Heart left ventricle (tissue), 16 donors: ENCODE results near the gene PHAF1. TPM values are rescaled to one million over a fixed set of nuclear protein-coding genes. Genes with fewer than 3 reads are reported as not detected.

Source experiments
- ATAC-seq, 4 donors: fragments of 200-7000 bp; cut with Tn5 transposase; one replicate each; pipeline ENCODE4 v1.9.1; 2020 to 2022; ENCODE audit warnings: moderate library complexity in 4 of 4, mild to moderate bottlenecking in 3 of 4, moderate number of reproducible peaks in 1 of 4
- DNase-seq, 5 donors: peaks; one replicate each; pipeline ENCODE4 v3.0.0-alpha.2; 2020
- H3K27ac ChIP-seq, 12 donors: fragments of 200-600 bp; sonication (generic) in 4 of 12; one replicate each; pipeline versions ENCODE4 v1.5.0 to v1.8.0; 2016 to 2022; ENCODE audit warnings: mild to moderate bottlenecking in 2 of 12
- H3K27me3 ChIP-seq, 9 donors: fragments of 200-600 bp; sonication (generic) in 2 of 9; one replicate each; pipeline versions ENCODE4 v1.5.1 to v1.8.0; 2016 to 2022; ENCODE audit warnings: mild to moderate bottlenecking in 3 of 9
- H3K36me3 ChIP-seq, 9 donors: fragments of 200-600 bp; sonication (generic) in 2 of 9; one replicate each; pipeline versions ENCODE4 v1.5.0 to v1.8.0; 2018 to 2022; ENCODE audit warnings: mild to moderate bottlenecking in 2 of 9
- H3K4me1 ChIP-seq, 12 donors: fragments of 200-600 bp; sonication (generic) in 4 of 12; one replicate each; pipeline versions ENCODE4 v1.5.0 to v1.8.0; 2016 to 2022; ENCODE audit warnings: mild to moderate bottlenecking in 3 of 12
- H3K4me3 ChIP-seq, 12 donors: fragments of 200-600 bp; sonication (generic) in 4 of 12; one replicate each; pipeline versions ENCODE4 v1.5.0 to v1.8.0; 2017 to 2022; ENCODE audit warnings: mild to moderate bottlenecking in 9 of 12, moderate library complexity in 4 of 12
- H3K9me3 ChIP-seq, 12 donors: fragments of 200-600 bp; sonication (generic) in 4 of 12; one replicate each; pipeline versions ENCODE4 v1.5.0 to v1.8.0; 2016 to 2022; ENCODE audit warnings: mild to moderate bottlenecking in 1 of 12
- POLR2A ChIP-seq, 2 donors: fragments of 450-650 bp; IDR thresholded peaks; one replicate each; pipeline ENCODE4 v1.6.1; 2017; ENCODE audit warnings: antibody characterized with exemption in 2 of 2, mild to moderate bottlenecking in 2 of 2, moderate library complexity in 2 of 2
- WGBS, 4 donors: extraction: QIAGEN DNeasy Blood & Tissue Kit in 2 of 4; methylation state at CpG; one replicate each; pipeline versions ENCODE4 v1.1.5 to v1.1.7; 2013 to 2018; 5-methylcytosine and 5-hydroxymethylcytosine counted together
- intact Hi-C, 10 donors: fragments of 100-400 bp; cut with DNase I; formaldehyde crosslinking; loops; one replicate each; pipeline versions ENCODE4 v1.11.1 to v1.14.2; 2022
- polyA plus RNA-seq, 2 donors: library from polyadenylated mRNA; stranded (reverse); fragments of 200-250 nt; gene quantifications; one replicate each; pipeline ENCODE4 v1.2.3, GENCODE V29; 2013
- total RNA-seq, 9 donors: library from RNA; depleted of rRNA in 2 of 9; stranded (reverse); fragments of >200 nt in 2 of 9; fragmentation: NEBNext Ultra II Directional in 3 of 9; extraction: Animal tissue kit (Norgen Biotek cat#: 25700) in 3 of 9; gene quantifications; one replicate each; pipeline versions ENCODE4 v1.1.0 to v1.2.4, GENCODE V29; 2016 to 2023
- TF ChIP-seq, protein P1 (sequence below), 12 donors: fragments of 200-600 bp; sonication (generic) in 4 of 12; IDR thresholded peaks; one replicate each; pipeline versions ENCODE4 v1.5.0 to v1.8.0; 2018 to 2022; ENCODE audit warnings: antibody characterized with exemption in 12 of 12, mild to moderate bottlenecking in 5 of 12
- donor health status: ischemic (EF 13 %, LVEDD 7.1; RV severe dilation, severe dysfunction).
- donor health status: healthy with polysubstance abuse.
- donor health status: DM: no; HTN: yes; CAD: no.
- donor health status: DM: no; HTN: no; CAD: no.
- donor health status: ischemic (EF 25% LVEDD 6.9; RV normal size, moderate dysfunction).
- donor health status: ischemic (EF 25% LVEDD 5.7; RV mildly dilated, moderate dysfunction).
- donor health status: healthy.
- donor health status: DM: yes; HTN: yes; CAD: no.
- donor health status: ischemic (EF 35%, LVEDD 5.7; RV mildly dilated, moderate dysfunction).
- donor health status: nonischemic (EF 11% LVEDD 7.7; RV severe dilation, severe dysfunction).
- donor health status: DM: yes; HTN: yes; CAD: no.
- donor health status: PGD.
- donor health status: ischemic (EF 29% LVEDD 5.4; RV normal size, mild dysfunction).
- donor health status: nonischemic (EF 23%, LVEDD 6.1; RV moderate dilation, normal function).

Gene PHAF1
- total and polyA plus RNA-seq, 11 donors = 5.6 to 17.8 (median 11.6) TPM

DNA sequence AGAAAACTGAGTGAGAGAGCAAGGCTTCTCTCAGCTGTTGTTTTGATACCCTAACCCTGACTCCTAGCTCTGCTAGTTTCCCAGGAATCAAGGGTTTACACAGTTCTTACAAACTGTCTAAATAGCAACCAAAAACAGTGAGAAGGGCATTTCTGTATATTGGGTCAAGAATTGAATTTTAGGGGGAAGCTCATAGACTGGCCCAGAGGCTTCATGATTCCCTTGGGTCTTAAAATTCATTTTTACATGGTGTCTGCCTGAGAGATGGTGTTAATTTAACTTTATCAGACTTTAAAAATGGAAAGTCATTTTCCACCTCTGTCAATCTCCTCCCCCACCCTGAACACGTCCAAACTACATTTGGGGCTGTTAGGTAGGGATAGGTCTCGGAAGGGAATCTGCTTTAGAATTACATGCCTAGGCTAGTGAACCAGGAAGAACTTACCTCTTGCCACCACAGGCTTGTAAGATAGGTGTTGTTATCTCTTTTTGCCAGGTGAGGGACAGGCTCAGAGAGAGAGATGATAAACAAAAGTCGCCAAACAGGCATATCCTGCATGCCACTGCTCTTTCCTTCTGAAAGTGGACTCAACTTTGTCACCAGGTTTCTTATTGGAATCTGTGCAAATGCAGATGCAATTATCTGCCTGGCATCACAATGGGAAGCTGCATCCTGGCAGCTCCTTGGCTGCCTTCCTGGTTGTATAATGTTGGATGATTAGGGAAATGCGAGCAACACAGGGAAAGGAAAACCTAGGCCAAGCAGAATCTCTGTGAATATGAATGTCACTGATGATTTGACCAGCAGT is 3.1 kb downstream of the PHAF1 start:
- H3K4me1 ChIP-seq = peaks cover 0 to 68% (median 25%) of the 10 kb centered on the region in 12 donors
- 71 to 77% (median 75%) methylated on average over 4 of the region's 4 CpGs for WGBS, 4 donors
- H3K4me3 ChIP-seq = no peak overlapping the region
- intact Hi-C loops = loop anchor here in 3 of 10 donors (5.0 to 10.0 kb wide), 3 partner anchors 62 to 85 kb away; partner anchors contain the start of genes CBFB (in 1 of the 3) and NOL3 (in 1 of the 3)
- no peak for ATAC-seq
- DNase-seq = no peak
- H3K27ac ChIP-seq = no peak overlapping the region
- H3K36me3 ChIP-seq = peaks cover 0 to 15% (median 3%) of the 10 kb centered on the region in 9 donors
- no peak for TF ChIP-seq POLR2A (IDR thresholded peaks at IDR 0.05)
- TF ChIP-seq, protein P1, sequence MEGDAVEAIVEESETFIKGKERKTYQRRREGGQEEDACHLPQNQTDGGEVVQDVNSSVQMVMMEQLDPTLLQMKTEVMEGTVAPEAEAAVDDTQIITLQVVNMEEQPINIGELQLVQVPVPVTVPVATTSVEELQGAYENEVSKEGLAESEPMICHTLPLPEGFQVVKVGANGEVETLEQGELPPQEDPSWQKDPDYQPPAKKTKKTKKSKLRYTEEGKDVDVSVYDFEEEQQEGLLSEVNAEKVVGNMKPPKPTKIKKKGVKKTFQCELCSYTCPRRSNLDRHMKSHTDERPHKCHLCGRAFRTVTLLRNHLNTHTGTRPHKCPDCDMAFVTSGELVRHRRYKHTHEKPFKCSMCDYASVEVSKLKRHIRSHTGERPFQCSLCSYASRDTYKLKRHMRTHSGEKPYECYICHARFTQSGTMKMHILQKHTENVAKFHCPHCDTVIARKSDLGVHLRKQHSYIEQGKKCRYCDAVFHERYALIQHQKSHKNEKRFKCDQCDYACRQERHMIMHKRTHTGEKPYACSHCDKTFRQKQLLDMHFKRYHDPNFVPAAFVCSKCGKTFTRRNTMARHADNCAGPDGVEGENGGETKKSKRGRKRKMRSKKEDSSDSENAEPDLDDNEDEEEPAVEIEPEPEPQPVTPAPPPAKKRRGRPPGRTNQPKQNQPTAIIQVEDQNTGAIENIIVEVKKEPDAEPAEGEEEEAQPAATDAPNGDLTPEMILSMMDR (IDR thresholded peaks at IDR 0.05) = no peak
- H3K9me3 ChIP-seq = no peaks in the 10 kb centered on the region
- H3K27me3 ChIP-seq = no peaks in the 10 kb centered on the region

DNA sequence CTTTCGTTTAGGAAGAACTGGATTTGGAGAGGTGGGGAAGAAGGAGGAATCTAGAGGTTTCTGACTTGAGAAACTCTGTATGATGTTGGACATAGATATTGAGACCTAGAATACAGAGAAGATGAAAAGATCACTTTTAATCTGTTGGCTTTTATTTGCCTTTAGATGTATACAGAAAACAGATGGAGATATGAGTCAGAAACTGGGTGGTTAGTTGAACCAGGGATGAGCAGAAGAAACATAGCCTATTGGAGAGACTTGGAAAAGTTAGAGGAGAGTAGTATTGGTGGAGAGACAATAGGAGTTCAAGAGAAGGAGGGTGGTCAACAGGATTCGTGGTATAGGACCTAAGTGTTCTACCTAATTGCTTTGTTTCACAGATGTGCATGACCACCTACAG is 5.1 kb downstream of the PHAF1 start:
- Histone ChIP-seq H3K27ac (no peak overlapping the region), H3K27me3 (no peaks in the 10 kb centered on the region), H3K4me1 (peaks cover 0 to 59% (median 20%) of the 10 kb centered on the region in 12 donors), H3K36me3 (peaks cover 0 to 21% (median 4%) of the 10 kb centered on the region in 9 donors), H3K9me3 (no peaks in the 10 kb centered on the region), H3K4me3 (no peak overlapping the region)
- ATAC-seq (no peak), DNase-seq (no peak)
- WGBS, 4 donors = 84 to 87% (median 86%) methylated on average over 2 of the region's 2 CpGs
- intact Hi-C loops = loop anchor here in 3 of 10 donors (5.0 to 10.0 kb wide), 3 partner anchors 60 to 87 kb away; partner anchors contain the start of genes CBFB (in 1 of the 3) and NOL3 (in 1 of the 3)
- TF ChIP-seq POLR2A (IDR thresholded peaks at IDR 0.05) = no peak
- TF ChIP-seq, protein P1 (IDR thresholded peaks at IDR 0.05) = no peak

DNA sequence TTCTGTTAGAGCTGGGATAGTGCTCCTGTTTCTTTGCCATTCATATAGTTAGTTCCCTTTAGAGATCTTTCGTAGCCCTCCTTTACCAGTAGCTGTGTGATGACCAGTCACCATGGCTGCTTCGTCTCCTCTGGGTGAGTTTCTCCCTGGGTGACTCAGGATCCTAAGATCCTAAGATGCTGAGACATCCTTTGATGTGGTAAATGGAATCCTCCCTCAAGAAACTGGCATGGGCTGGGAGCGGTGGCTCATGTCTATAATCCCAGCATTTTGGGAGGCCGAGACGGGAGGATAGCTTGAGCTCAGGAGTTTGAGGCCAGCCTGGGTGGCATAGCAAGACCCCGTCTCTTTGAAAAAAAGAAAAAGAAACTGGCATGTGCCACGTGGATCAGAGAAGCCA is 5.9 kb downstream of the PHAF1 start:
- DNase-seq = no peak
- no peaks in the 10 kb centered on the region for H3K9me3 ChIP-seq
- no peaks in the 10 kb centered on the region for H3K27me3 ChIP-seq
- TF ChIP-seq POLR2A (IDR thresholded peaks at IDR 0.05) = no peak
- TF ChIP-seq, protein P1 (IDR thresholded peaks at IDR 0.05) = no peak
- ATAC-seq = no peak
- H3K36me3 ChIP-seq = peaks cover 0 to 30% (median 12%) of the 10 kb centered on the region in 9 donors
- 86 to 95% (median 87%) methylated on average over 7 of the region's 7 CpGs for WGBS, 4 donors
- H3K4me1 ChIP-seq = peaks cover 0 to 56% (median 15%) of the 10 kb centered on the region in 12 donors
- intact Hi-C loops = loop anchor here in 2 of 10 donors (10.0 kb wide), 2 partner anchors 59 to 81 kb away; partner anchors contain the start of gene NOL3 (in 1 of the 2)
- no peak overlapping the region for H3K4me3 ChIP-seq
- no peak overlapping the region for H3K27ac ChIP-seq
